ENCODE results near the gene LRRC10B.

The LRRC10B gene

GRCh38 chr11:61514050-61514917, 5.7 kb downstream of the LRRC10B start:
- H3F3A ChIP-seq (ENCODE audit: insufficient read depth, low read length), result no peaks in the 10 kb centered on the region
- H3K4me2 ChIP-seq (ENCODE audit: low read length), result no peak overlapping the region
- no peak overlapping the region for H3K4me3 ChIP-seq (ENCODE audit: low read depth, low read length, poor library complexity, severe bottlenecking)
- H3K9ac ChIP-seq (ENCODE audit: low read length), result no peak overlapping the region
- H3K79me2 ChIP-seq (ENCODE audit: insufficient read depth, low read length), result no peaks in the 10 kb centered on the region
- no peaks in the 10 kb centered on the region for H3K9me3 ChIP-seq (ENCODE audit: low read length)
- TF ChIP-seq CTCF (IDR thresholded peaks at IDR 0.05; ENCODE audit: low read length) (no peak), EZH2 (IDR thresholded peaks at IDR 0.05; ENCODE audit: borderline replicate concordance, low read length) (no peak)
- no peaks in the 10 kb centered on the region for H3K36me3 ChIP-seq (ENCODE audit: insufficient read depth, low read length)
- no peaks in the 10 kb centered on the region for H4K20me1 ChIP-seq (ENCODE audit: insufficient read depth, low read length)
- H3K27me3 ChIP-seq (ENCODE audit: insufficient read depth, low read length), result peaks cover 6% of the 10 kb centered on the region; the same call in 1 of the 2 replicates
- no peak overlapping the region for H3K27ac ChIP-seq (ENCODE audit: low read depth, low read length, poor library complexity, severe bottlenecking)
- H3K4me1 ChIP-seq (ENCODE audit: insufficient read depth, low read length, severe bottlenecking), result no peaks in the 10 kb centered on the region
- no peak overlapping the region for H2AFZ ChIP-seq (ENCODE audit: low read length)
- H3K9me2 ChIP-seq (ENCODE audit: low read depth, low read length), result no peaks in the 10 kb centered on the region

GRCh38 chr11:61515686-61516085, 7.1 kb downstream of the LRRC10B start:
- Histone ChIP-seq H3K9me2 (ENCODE audit: low read depth, low read length) (no peaks in the 10 kb centered on the region), H3K36me3 (ENCODE audit: insufficient read depth, low read length) (no peaks in the 10 kb centered on the region), H3K4me3 (ENCODE audit: low read depth, low read length, poor library complexity, severe bottlenecking) (no peak overlapping the region), H4K20me1 (ENCODE audit: insufficient read depth, low read length) (no peaks in the 10 kb centered on the region), H3F3A (ENCODE audit: insufficient read depth, low read length) (no peaks in the 10 kb centered on the region), H3K79me2 (ENCODE audit: insufficient read depth, low read length) (no peaks in the 10 kb centered on the region), H3K9me3 (ENCODE audit: low read length) (no peaks in the 10 kb centered on the region), H3K9ac (ENCODE audit: low read length) (no peak overlapping the region), H3K4me1 (ENCODE audit: insufficient read depth, low read length, severe bottlenecking) (no peaks in the 10 kb centered on the region), H3K4me2 (ENCODE audit: low read length) (no peak overlapping the region), H3K27me3 (ENCODE audit: insufficient read depth, low read length) (no peaks in the 10 kb centered on the region), H3K27ac (ENCODE audit: low read depth, low read length, poor library complexity, severe bottlenecking) (no peak overlapping the region), H2AFZ (ENCODE audit: low read length) (no peak overlapping the region)
- no peak for TF ChIP-seq EZH2 (IDR thresholded peaks at IDR 0.05; ENCODE audit: borderline replicate concordance, low read length)
- TF ChIP-seq CTCF (IDR thresholded peaks at IDR 0.05; ENCODE audit: low read length), result no peak

- Histone ChIP-seq H3K36me3 (ENCODE audit: insufficient read depth, low read length) (no peaks in the 10 kb centered on the region), H3K9ac (ENCODE audit: low read length) (no peak overlapping the region), H3K9me2 (ENCODE audit: low read depth, low read length) (no peaks in the 10 kb centered on the region), H3K9me3 (ENCODE audit: low read length) (no peaks in the 10 kb centered on the region), H3F3A (ENCODE audit: insufficient read depth, low read length) (no peaks in the 10 kb centered on the region), H3K27me3 (ENCODE audit: insufficient read depth, low read length) (no peaks in the 10 kb centered on the region), H3K4me2 (ENCODE audit: low read length) (no peak overlapping the region), H3K27ac (ENCODE audit: low read depth, low read length, poor library complexity, severe bottlenecking) (no peak overlapping the region), H4K20me1 (ENCODE audit: insufficient read depth, low read length) (no peaks in the 10 kb centered on the region), H2AFZ (ENCODE audit: low read length) (no peak overlapping the region), H3K4me3 (ENCODE audit: low read depth, low read length, poor library complexity, severe bottlenecking) (no peak overlapping the region), H3K79me2 (ENCODE audit: insufficient read depth, low read length) (no peaks in the 10 kb centered on the region), H3K4me1 (ENCODE audit: insufficient read depth, low read length, severe bottlenecking) (no peaks in the 10 kb centered on the region)
- TF ChIP-seq EZH2 (IDR thresholded peaks at IDR 0.05; ENCODE audit: borderline replicate concordance, low read length) (no peak), CTCF (IDR thresholded peaks at IDR 0.05; ENCODE audit: low read length) (no peak)
Observed at GRCh38 chr11:61516191-61516590, 7.6 kb downstream of the LRRC10B start.
